Stimulated activated CD8-positive, alpha-beta memory T cell treated with anti-CD3 and anti-CD28 coated beads, Interleukin-4, amount 100 ng/mL, for 48 hours (primary cell): ENCODE results near the gene CDH13.

Experiments used
- DNase-seq: peaks from one replicate; pipeline ENCODE4 v3.0.0-alpha.2; 2020

Gene CDH13

GRCh38 chr16:83269541-83269940 is 642.8 kb downstream of the CDH13 start:
- DNase-seq: no peak

- DNase-seq: no peak
Measured at GRCh38 chr16:83270061-83270460, 643.3 kb downstream of the CDH13 start.

- no peak for DNase-seq
Measured at GRCh38 chr16:83270640-83271039, 643.9 kb downstream of the CDH13 start.

GRCh38 chr16:83271123-83271522 is 644.4 kb downstream of the CDH13 start:
- DNase-seq: no peak

GRCh38 chr16:83271970-83272575 is 645.3 kb downstream of the CDH13 start:
- no peak for DNase-seq

- DNase-seq: no peak
Measured at GRCh38 chr16:83272843-83273242, 646.1 kb downstream of the CDH13 start.

- DNase-seq: no peak
Measured at GRCh38 chr16:83273504-83274173, 646.9 kb downstream of the CDH13 start.

- DNase-seq: no peak
Measured at GRCh38 chr16:83279251-83279650, 652.5 kb downstream of the CDH13 start.

GRCh38 chr16:83285921-83286320 is 659.2 kb downstream of the CDH13 start:
- no peak for DNase-seq

- DNase-seq: no peak
Measured at GRCh38 chr16:83296505-83296904, 669.7 kb downstream of the CDH13 start.

- DNase-seq: no peak
Measured at GRCh38 chr16:83298541-83298940, 671.8 kb downstream of the CDH13 start.

- no peak for DNase-seq
Measured at GRCh38 chr16:83300326-83300725, 673.6 kb downstream of the CDH13 start.

- DNase-seq: no peak
Measured at GRCh38 chr16:83301971-83302370, 675.2 kb downstream of the CDH13 start.

- DNase-seq: no peak
Measured at GRCh38 chr16:83302853-83303252, 676.1 kb downstream of the CDH13 start.

- DNase-seq: no peak
Measured at GRCh38 chr16:83305092-83305491, 678.3 kb downstream of the CDH13 start.

GRCh38 chr16:83306961-83307593 is 680.3 kb downstream of the CDH13 start:
- no peak for DNase-seq

GRCh38 chr16:83307594-83307992 is 680.8 kb downstream of the CDH13 start:
- DNase-seq: no peak

- DNase-seq: no peak
Measured at GRCh38 chr16:83308414-83308813, 681.6 kb downstream of the CDH13 start.

- no peak for DNase-seq
Measured at GRCh38 chr16:83310816-83311215, 684.0 kb downstream of the CDH13 start.

- DNase-seq: no peak
Measured at GRCh38 chr16:83312015-83312717, 685.4 kb downstream of the CDH13 start.

GRCh38 chr16:83312718-83313245 is 686.0 kb downstream of the CDH13 start:
- DNase-seq: no peak

GRCh38 chr16:83315271-83315670 is 688.5 kb downstream of the CDH13 start:
- no peak for DNase-seq

- no peak for DNase-seq
Measured at GRCh38 chr16:83316458-83316857, 689.7 kb downstream of the CDH13 start.

- no peak for DNase-seq
Measured at GRCh38 chr16:83318390-83318789, 691.6 kb downstream of the CDH13 start.
